HEK293 (cell line): ENCODE measurements around the gene SNX10.

ENCODE experiments used
- CTCF ChIP-seq: fragments of 450-650 bp; formaldehyde crosslinking; IDR thresholded peaks from 2 replicates; pipeline ENCODE4 v1.5.1; 2016; ENCODE audit warnings: missing biosample characterization, missing genetic modification characterization
- KLF1 ChIP-seq: fragments of 450-650 bp; formaldehyde crosslinking; IDR thresholded peaks from 2 replicates; pipeline ENCODE4 v1.5.1; 2016; ENCODE audit warnings: missing biosample characterization, missing genetic modification characterization
- MZF1 ChIP-seq: fragments of 450-650 bp; formaldehyde crosslinking; IDR thresholded peaks from 2 replicates; pipeline ENCODE4 v1.5.1; 2017; ENCODE audit warnings: missing biosample characterization, missing genetic modification characterization, borderline replicate concordance
- TCF7L2 ChIP-seq: IDR thresholded peaks from 2 replicates; pipeline ENCODE4 v1.6.1; 2011; ENCODE audit warnings: low read depth, mild to moderate bottlenecking, inconsistent platforms, low read length, moderate library complexity, borderline replicate concordance
- ZBTB26 ChIP-seq: fragments of 450-650 bp; formaldehyde crosslinking; optimal IDR thresholded peaks from 2 replicates; pipeline ENCODE3; 2016; ENCODE audit warnings: missing biosample characterization, mild to moderate bottlenecking, missing genetic modification characterization
- ZNF837 ChIP-seq: fragments of 450-650 bp; formaldehyde crosslinking; IDR thresholded peaks from 2 replicates; pipeline ENCODE4 v1.5.1; 2016; ENCODE audit warnings: missing biosample characterization, missing genetic modification characterization

GRCh38 chr7:26280097-26280496 is 11.6 kb upstream of the SNX10 start:
- no peak for TF ChIP-seq CTCF (tag by site-specific recombination)
- no peak for TF ChIP-seq MZF1 (tag by site-specific recombination)
- TF ChIP-seq TCF7L2: no peak
- TF ChIP-seq KLF1: no peak
- no peak for TF ChIP-seq ZBTB26
- no peak for TF ChIP-seq ZNF837 (tag by site-specific recombination)
